GM19193 (cell line): ENCODE measurements around the gene CCDC28B.

Experiments
- POLR2A ChIP-seq: IDR thresholded peaks from 4 replicates; pipeline ENCODE4 v1.6.1; 2011; ENCODE audit not compliant: insufficient read depth, insufficient read length; ENCODE audit errors: extremely low read depth

The CCDC28B gene

GRCh38 chr1:32231843-32232432, 31.5 kb downstream of the CCDC28B start:
- peak; percentile 23 for TF ChIP-seq POLR2A

- TF ChIP-seq POLR2A: no peak
Observed at GRCh38 chr1:32232558-32233304, 32.3 kb downstream of the CCDC28B start.

GRCh38 chr1:32234792-32235191, 34.4 kb downstream of the CCDC28B start:
- TF ChIP-seq POLR2A: no peak

- no peak for TF ChIP-seq POLR2A
Observed at GRCh38 chr1:32239337-32239736, 38.9 kb downstream of the CCDC28B start.

GRCh38 chr1:32239790-32240139, 39.4 kb downstream of the CCDC28B start:
- no peak for TF ChIP-seq POLR2A

GRCh38 chr1:32240140-32240951, 40.0 kb downstream of the CCDC28B start:
- no peak for TF ChIP-seq POLR2A

DNA sequence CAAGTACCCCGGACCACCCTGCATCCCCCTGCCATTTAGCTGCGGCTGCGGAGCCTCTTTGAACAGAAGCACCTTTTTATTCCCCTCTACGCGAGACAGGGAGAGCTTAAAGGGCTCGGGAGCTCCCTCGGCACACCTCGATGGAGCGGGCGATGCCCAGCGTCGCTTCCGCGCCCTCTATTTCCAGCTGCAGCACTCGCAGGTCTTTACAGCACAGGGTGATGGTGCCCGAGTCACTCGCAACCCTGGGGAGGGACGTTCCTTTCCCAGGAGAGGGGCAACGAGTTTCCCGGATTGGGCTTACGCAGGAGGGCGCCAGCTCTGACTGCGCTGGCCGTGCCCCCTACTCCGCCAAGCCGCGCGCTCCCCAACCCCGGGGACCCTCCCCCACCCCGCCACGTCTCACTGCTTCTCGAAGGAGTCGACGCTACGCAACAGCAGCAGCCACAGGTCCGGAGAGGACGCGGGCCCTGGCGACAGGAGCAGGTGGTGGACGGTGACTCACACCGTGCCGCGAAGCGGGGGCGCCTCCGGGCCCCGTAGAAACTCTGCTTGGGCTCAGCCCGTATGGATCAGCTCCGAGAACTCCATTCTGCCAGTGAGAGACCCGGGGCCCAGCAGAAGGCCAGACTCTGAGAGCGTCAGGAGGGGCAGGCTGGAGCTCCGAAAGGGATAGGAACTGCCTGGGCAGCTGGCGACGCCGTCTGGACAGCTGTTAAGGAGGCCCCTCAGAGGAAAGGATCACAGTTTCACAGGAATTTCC, 40.8 kb downstream of the CCDC28B start:
- peak; percentile 33 for TF ChIP-seq POLR2A

GRCh38 chr1:32242341-32242851, 42.0 kb downstream of the CCDC28B start:
- no peak for TF ChIP-seq POLR2A

DNA sequence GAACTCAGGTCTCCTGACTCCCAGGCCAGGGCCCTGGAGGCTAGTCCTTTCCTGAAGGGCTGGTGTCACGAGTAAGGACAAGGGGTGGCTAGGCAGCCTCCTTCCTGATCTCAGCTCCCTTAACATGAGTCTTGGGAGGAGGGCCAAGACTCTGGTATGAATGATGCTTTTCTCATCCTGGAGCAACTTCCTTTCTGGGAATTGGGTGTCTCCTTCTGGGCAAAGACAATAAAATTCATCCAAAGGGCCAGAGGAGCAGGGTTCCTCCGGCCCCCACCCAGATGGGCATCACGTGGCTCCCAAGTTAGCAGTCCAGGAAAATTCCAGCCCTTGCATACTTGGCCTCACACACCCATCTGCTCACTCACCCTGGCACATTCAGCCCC, 46.5 kb downstream of the CCDC28B start, which contains the start of gene FAM167B:
Gene FAM167B (plus strand): TSS at position 335 of the 386 bp plus-strand sequence. CDS start 200 bp downstream, outside the sequence.
- no peak for TF ChIP-seq POLR2A

DNA sequence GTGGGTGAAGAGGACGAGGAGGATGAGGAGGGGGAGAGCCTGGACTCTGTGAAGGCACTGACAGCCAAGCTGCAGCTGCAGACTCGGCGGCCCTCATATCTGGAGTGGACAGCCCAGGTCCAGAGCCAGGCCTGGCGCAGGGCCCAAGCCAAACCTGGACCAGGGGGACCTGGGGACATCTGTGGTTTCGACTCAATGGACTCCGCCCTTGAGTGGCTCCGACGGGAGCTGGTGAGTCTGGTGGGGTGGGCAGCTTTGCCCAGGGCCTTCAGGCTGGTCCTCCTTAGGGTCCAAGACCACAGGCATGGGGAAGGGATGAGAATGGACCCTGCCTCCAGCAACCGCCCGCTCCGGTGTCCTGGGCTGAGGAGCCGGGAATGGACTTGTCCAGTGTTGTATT, 47.1 kb downstream of the CCDC28B start:
- no peak for TF ChIP-seq POLR2A

- TF ChIP-seq POLR2A: peak; percentile 37
Observed at GRCh38 chr1:32247983-32248889, 47.8 kb downstream of the CCDC28B start.

DNA sequence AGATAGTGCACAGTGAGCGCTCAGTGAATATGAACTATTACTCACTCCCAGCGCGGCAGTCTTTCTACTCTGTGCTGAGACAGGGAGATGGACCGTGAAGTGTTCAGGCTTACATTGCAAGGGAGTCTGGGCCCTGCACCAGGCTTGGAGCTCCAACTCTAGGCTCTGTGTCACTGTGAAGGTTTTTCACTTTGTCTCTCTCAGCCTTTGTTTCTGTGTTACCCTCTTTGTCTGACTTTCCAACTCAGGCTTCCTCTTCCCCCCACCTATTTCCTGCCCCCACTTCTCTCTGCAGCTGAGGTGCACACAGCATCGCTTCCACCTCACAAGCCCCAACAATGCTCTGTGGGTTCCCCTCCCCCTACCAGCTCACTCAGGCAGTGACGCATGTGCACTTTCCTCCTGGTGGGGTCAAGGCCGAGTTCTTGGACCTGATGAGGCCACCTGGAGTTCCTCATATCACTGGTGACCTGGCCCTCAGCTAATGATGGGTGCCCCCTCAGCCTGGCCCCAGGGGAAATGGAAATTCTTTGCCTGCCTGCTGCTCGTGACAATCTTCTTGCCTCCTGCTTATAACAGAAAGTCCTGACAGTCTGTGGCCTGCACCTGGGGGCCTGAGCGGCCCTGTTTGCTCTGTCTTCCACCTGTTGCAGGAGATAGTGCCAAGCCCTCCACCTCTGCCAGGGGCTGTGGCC, 49.6 kb downstream of the CCDC28B start:
- peak; percentile 64 for TF ChIP-seq POLR2A
